ENCODE results near the gene GRIN2C. TPM values are rescaled to one million over a fixed set of nuclear protein-coding genes. Genes with fewer than 3 reads are reported as not detected.

GRIN2C gene
- total RNA-seq, 1 donor from 2014 or later, result 1.1 TPM

- DNase-seq (ENCODE audit: extremely low read depth, low read depth, low spot score), result peak; percentile 10
Measured at GRCh38 chr17:74864866-74865395, 5.2 kb upstream of the GRIN2C start.

- no peak for DNase-seq (ENCODE audit: extremely low read depth, low read depth, low spot score)
Measured at GRCh38 chr17:74864297-74864865, 4.7 kb upstream of the GRIN2C start.

GRCh38 chr17:74863420-74864296 lies 4.0 kb upstream of the GRIN2C start:
- DNase-seq (ENCODE audit: extremely low read depth, low read depth, low spot score), result no peak

- no peak for DNase-seq (ENCODE audit: extremely low read depth, low read depth, low spot score)
Measured at GRCh38 chr17:74862919-74863318, 3.2 kb upstream of the GRIN2C start.

- no peak for DNase-seq (ENCODE audit: extremely low read depth, low read depth, low spot score)
Measured at GRCh38 chr17:74862108-74862901, 2.6 kb upstream of the GRIN2C start.

GRCh38 chr17:74861662-74862107 lies 2.0 kb upstream of the GRIN2C start:
- no peak for DNase-seq (ENCODE audit: extremely low read depth, low read depth, low spot score)

- DNase-seq (ENCODE audit: extremely low read depth, low read depth, low spot score), result no peak
Measured at GRCh38 chr17:74860872-74861661, 1.4 kb upstream of the GRIN2C start.

- DNase-seq (ENCODE audit: extremely low read depth, low read depth, low spot score), result no peak
Measured at GRCh38 chr17:74860229-74860871, 665 bp upstream of the GRIN2C start.

- DNase-seq (ENCODE audit: extremely low read depth, low read depth, low spot score), result no peak
Measured at GRCh38 chr17:74858672-74859458, 820 bp downstream of the GRIN2C start.

GRCh38 chr17:74857191-74857590 lies 2.5 kb downstream of the GRIN2C start:
- no peak for DNase-seq (ENCODE audit: extremely low read depth, low read depth, low spot score)

- DNase-seq (ENCODE audit: extremely low read depth, low read depth, low spot score), result no peak
Measured at GRCh38 chr17:74856112-74856511, 3.6 kb downstream of the GRIN2C start.

- DNase-seq (ENCODE audit: extremely low read depth, low read depth, low spot score), result no peak
Measured at GRCh38 chr17:74855323-74855722, 4.4 kb downstream of the GRIN2C start.

- DNase-seq (ENCODE audit: extremely low read depth, low read depth, low spot score), result no peak
Measured at GRCh38 chr17:74854792-74855191, 4.9 kb downstream of the GRIN2C start.

- no peak for DNase-seq (ENCODE audit: extremely low read depth, low read depth, low spot score)
Measured at GRCh38 chr17:74853669-74854068, 6.0 kb downstream of the GRIN2C start.

GRCh38 chr17:74853048-74853397 lies 6.7 kb downstream of the GRIN2C start:
- no peak for DNase-seq (ENCODE audit: extremely low read depth, low read depth, low spot score)

GRCh38 chr17:74852237-74853047 lies 7.2 kb downstream of the GRIN2C start:
- no peak for DNase-seq (ENCODE audit: extremely low read depth, low read depth, low spot score)

- DNase-seq (ENCODE audit: extremely low read depth, low read depth, low spot score), result no peak
Measured at GRCh38 chr17:74851612-74852236, 8.0 kb downstream of the GRIN2C start.

GRCh38 chr17:74850914-74851313 lies 8.8 kb downstream of the GRIN2C start:
- no peak for DNase-seq (ENCODE audit: extremely low read depth, low read depth, low spot score)
